ENCODE data around the gene SH3BP1. TPM values are rescaled to one million over a fixed set of nuclear protein-coding genes. Genes with fewer than 3 reads are reported as not detected.

The SH3BP1 gene
- total RNA-seq, 4 donors from 2014 or later = 7.4 to 26.2 (median 14.2) TPM

DNA sequence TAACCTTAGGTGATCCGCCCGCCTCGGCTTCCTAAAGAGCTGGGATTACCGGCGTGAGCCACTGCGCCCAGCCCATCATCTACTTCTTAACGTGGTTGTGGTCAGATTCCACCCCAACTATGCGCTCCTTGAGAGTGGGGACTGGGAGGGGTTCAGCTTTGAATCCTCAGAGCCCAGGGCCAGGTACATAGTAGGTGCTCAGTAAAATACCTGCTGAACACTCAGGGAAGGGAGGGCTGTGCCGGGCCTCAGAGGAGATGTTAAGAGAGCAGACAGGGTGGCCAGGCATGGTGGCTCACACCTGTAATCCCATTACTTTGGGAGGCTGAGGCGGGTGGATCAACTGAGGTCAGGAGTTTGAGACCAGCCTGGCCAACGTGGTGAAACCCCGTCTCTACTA lies 34.8 kb downstream of the SH3BP1 start:
- Histone ChIP-seq H3K9me3 (no peaks in the 10 kb centered on the region), H3K27ac (peak overlapping the region; percentile 93 to 99), H3K4me1 (peaks cover 3 to 18% of the 10 kb centered on the region in 2 donors), H3K36me3 (no peaks in the 10 kb centered on the region), H3K4me3 (no peak overlapping the region), H3K27me3 (no peaks in the 10 kb centered on the region)
- intact Hi-C loops (cut with DNase I; ENCODE audit: low total_unique reads) = no loop called here
- DNase-seq = no peak
- TF ChIP-seq POLR2A (IDR thresholded peaks at IDR 0.05) = no peak
- TF ChIP-seq, protein P1, sequence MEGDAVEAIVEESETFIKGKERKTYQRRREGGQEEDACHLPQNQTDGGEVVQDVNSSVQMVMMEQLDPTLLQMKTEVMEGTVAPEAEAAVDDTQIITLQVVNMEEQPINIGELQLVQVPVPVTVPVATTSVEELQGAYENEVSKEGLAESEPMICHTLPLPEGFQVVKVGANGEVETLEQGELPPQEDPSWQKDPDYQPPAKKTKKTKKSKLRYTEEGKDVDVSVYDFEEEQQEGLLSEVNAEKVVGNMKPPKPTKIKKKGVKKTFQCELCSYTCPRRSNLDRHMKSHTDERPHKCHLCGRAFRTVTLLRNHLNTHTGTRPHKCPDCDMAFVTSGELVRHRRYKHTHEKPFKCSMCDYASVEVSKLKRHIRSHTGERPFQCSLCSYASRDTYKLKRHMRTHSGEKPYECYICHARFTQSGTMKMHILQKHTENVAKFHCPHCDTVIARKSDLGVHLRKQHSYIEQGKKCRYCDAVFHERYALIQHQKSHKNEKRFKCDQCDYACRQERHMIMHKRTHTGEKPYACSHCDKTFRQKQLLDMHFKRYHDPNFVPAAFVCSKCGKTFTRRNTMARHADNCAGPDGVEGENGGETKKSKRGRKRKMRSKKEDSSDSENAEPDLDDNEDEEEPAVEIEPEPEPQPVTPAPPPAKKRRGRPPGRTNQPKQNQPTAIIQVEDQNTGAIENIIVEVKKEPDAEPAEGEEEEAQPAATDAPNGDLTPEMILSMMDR (IDR thresholded peaks at IDR 0.05) = no peak

DNA sequence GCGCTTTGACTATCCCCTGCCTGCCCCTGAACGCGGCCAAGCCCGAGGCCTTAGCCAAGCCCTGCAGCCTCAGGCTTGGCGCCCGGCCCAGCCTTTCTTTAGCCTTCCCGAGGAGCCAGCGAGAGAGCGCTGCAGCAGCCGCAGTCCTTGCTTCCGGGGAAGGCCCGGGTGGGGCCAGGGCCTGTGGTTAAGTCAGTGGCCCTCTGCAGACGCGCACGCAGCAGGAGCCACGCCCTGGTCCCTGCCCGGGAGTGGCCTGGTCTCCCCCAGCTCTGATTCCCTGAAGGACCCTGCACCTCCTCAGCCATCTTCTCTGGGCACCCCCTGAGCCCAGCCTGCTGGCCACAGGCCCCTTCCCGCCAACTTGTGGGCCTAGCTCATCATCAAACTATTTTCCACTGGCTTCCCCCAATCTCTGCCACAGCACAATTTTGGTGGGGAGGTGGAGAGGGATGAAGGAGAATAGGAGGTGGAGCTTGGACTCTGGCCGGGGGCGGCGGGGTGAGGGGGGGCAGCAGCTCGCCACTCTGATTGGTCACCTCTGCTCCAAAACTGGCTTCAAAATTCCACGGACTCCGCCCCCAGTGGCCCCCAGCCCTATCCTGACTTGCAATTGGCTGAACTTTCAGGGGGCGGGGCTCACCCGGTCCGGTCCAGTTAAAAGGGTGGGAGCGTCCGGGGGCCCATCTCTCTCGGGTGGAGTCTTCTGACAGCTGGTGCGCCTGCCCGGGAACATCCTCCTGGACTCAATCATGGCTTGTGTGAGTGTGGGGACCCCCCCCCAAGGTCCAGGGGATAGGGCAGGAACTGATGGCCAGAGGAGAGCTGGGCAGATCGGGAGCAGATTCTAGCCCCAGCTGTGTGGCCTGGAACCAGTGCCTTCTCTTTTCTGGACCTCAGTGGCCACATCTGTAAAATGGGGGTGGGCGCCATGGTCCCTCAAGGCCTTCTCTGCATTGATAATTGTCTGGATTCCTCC lies 35.8 kb downstream of the SH3BP1 start, which contains the start of gene LGALS1:
Gene LGALS1 (plus strand): TSS at position 686 of the 979 bp plus-strand sequence. CDS start 67 bp downstream, at position 753.
- intact Hi-C loops (cut with DNase I; ENCODE audit: low total_unique reads) = no loop called here
- peak within 1 kb of the TSS; percentile 93 to 99 for H3K27ac ChIP-seq
- H3K36me3 ChIP-seq = no peaks in the 10 kb centered on the region
- peaks cover 3 to 18% of the 10 kb centered on the region in 2 donors for H3K4me1 ChIP-seq
- H3K4me3 ChIP-seq = peak within 1 kb of the TSS; percentile 68 to 78
- no peaks in the 10 kb centered on the region for H3K27me3 ChIP-seq
- no peaks in the 10 kb centered on the region for H3K9me3 ChIP-seq
- TF ChIP-seq POLR2A (IDR thresholded peaks at IDR 0.05) = peak; percentile 47 to 74
- TF ChIP-seq, protein P1 (IDR thresholded peaks at IDR 0.05) = peak; percentile 16 to 54 (median 39)
- DNase-seq = peak; percentile 100

DNA sequence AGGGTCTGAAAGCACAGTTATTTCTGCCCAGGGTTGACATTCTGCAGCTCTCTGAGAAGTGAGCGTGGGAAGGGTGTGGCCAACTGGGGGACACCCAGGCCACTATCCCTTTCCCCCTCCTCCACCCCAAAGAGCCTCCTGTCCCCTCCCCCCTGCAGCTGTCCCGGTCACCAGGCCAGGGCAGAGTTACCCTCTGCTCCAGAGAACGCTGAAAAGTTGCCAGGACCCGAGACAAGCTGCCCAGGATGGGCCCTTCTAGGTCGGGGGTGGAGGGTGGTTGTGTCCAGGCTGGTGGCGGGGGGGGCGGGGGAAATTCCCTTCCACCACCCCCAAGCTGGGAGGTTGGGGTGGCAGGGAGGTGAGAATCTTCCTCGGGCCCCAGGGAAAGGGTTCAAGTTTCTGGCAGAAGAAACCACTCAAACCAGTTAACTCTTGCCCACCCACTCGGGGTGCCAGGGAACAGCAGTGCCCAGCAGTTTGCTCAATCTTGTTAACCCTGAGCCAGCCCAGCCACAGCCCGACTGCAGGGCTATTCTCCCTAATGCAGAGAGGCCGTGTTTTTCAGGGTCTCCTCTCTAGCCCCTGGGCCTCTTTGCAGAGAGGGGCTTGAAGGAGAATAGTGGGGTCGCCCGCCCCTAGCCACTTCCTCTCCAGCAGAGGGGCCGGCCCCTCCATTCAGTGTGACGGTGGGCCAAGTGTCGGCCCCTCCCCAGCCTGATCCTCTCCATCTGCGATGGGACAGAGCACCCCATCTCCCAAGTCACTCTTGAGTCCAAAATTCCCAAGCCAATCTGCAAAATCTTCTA lies 36.7 kb downstream of the SH3BP1 start:
- peak; percentile 55 to 69 for DNase-seq
- Histone ChIP-seq H3K4me1 (peaks cover 3 to 18% of the 10 kb centered on the region in 2 donors), H3K9me3 (no peaks in the 10 kb centered on the region), H3K4me3 (peak overlapping the region; percentile 68 to 78), H3K36me3 (no peaks in the 10 kb centered on the region), H3K27me3 (no peaks in the 10 kb centered on the region), H3K27ac (peak overlapping the region; percentile 93 to 99)
- no peak for TF ChIP-seq POLR2A (IDR thresholded peaks at IDR 0.05)
- TF ChIP-seq, protein P1 (IDR thresholded peaks at IDR 0.05) = no peak
- intact Hi-C loops (cut with DNase I; ENCODE audit: low total_unique reads) = no loop called here

DNA sequence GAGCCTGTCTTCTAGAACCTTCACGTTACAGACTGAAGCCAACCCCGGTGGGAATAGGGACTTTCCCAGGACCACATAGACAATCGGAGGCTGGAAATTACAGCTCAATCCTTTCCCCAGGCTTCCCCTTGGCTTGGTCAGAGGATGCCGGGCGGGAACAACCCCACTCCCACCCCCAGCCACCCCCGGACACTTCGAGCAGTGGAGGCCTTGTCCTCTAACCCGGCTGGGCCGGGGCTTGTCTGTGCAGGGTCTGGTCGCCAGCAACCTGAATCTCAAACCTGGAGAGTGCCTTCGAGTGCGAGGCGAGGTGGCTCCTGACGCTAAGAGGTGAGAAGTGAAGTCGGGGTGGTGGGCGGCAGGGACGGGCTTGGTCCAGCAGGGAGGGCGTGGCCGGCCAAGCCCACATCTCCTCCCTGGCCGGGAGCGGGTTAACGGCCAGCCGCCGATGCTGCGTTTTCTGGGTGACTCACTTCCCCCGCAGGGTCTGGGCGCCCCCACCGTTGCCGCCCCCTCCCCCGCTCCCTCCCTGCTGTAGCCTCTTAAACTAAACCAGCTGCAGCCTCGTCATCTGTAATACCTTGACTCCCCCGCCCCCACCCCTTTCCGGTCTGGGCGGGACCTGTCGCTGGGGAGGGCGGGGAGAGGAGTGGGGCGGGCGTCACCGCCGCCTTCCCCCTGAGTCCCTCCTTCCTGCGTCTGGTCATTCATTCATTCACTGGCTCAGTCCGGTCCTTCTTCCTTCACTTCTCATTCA lies 37.4 kb downstream of the SH3BP1 start:
- TF ChIP-seq POLR2A (IDR thresholded peaks at IDR 0.05) = peak in 1 of 2 donors; percentile 68
- TF ChIP-seq, protein P1 (IDR thresholded peaks at IDR 0.05) = no peak
- Histone ChIP-seq H3K27me3 (no peaks in the 10 kb centered on the region), H3K36me3 (no peaks in the 10 kb centered on the region), H3K27ac (peak overlapping the region; percentile 93 to 99), H3K9me3 (no peaks in the 10 kb centered on the region), H3K4me3 (peak overlapping the region; percentile 68 to 78), H3K4me1 (peaks cover 3 to 24% of the 10 kb centered on the region in 2 donors)
- peak; percentile 96 to 98 for DNase-seq
- intact Hi-C loops (cut with DNase I; ENCODE audit: low total_unique reads) = no loop called here

All from uterus (tissue), 4 donors.